IPS-NIHi11 (cell line): Measurements from ENCODE around the gene RABGAP1L.

Experiments used
- DNase-seq: peaks from one replicate; pipeline ENCODE4 v3.0.0; 2012; ENCODE audit warnings: mixed read lengths, low spot score

Gene RABGAP1L

DNA sequence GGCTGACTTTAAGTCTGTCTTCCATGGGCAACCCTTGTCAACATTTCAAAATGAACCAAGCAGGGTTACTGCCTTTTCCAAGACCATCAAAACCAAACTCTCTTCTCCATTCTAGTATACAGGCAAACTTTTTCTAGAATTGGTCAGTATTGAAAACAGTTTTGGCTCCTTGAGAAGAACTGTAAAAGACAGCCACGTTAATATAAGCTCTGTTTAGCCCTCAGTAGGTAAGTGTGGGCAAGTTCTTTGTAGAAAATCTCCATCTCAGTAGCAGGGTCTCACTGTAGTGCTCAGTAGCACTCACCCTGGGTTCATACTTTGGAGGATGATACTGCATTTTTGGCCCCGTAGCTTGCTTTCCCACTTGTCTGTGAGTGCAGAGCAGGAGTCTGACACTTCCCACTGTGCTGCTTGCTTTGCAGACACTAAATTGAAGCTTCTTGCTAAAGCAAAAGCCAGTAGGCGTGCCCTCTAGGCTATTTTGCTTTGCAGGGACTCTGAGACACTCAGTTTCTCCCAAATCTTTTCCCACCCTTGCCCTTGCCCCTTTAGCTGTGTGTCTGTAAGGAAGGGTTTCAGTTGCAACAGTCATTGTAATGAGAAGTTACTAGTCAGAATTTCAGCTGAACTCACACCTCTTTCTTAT, 806.2 kb downstream of the RABGAP1L start:
- no peak for DNase-seq

DNA sequence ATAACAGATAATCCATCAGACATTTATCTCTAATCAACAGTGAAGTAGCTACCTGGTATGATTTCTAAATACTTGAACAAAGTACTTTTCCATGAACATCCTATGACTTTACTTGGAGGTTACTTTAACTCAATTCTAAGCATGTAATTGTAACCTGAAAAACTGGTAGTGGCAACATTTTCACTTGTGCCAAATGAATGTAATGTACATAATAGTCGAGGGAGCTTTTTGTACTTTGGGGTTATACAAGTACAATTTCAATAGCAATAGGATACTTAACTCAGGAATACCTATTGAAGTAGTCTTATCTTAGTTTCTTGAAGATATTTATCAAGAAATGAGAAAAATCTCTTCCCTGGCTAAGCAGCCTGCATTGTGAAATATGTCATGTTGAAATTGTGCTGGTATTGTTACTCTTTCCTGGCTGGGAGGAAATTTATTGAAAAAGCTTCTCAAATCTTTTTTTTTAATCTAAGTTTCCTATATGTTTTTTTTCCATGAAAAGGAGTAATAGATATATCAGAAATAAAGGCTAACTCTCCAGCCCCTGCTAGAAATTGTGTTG, 806.8 kb downstream of the RABGAP1L start:
- DNase-seq = no peak

DNA sequence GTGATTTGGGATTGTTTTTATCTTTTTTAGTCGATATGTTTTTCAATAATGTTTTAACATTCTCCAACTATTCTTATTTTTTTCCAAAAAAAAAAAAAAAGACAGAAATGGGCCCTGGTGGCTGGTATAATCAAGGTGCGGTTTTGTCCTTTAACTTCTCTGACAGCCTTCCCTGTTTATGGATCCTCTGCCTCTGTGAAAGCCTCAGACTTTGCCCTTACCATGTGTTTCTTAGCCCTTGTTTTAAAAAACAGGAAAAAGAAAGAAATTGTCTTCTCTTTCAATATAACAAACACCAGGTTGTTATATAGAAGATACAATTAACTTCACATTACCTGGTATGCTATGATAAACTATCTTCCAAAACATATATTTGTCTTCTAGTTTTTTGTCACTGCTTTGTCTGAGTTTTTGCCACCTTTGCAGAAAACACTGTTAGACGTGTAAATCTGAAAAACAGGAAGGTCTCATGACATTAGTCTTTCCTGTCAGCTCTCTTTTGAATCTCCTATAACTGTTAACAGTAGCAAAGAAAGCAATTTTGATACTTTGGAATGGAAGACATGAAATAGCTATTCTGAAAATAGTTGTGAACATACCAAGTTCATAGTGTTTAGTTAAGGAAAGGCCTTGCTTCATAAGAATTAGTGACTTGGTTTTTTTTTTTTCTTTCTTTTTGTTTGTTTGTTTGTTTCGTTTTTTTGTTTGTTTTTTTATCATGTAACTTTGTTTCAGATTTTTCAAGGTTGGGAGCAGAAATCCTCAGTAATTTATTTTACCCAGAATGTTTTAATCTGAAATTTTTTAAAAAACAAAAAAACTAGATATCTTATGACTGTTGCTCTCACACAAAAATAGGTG, 808.8 kb downstream of the RABGAP1L start:
- DNase-seq = no peak

DNA sequence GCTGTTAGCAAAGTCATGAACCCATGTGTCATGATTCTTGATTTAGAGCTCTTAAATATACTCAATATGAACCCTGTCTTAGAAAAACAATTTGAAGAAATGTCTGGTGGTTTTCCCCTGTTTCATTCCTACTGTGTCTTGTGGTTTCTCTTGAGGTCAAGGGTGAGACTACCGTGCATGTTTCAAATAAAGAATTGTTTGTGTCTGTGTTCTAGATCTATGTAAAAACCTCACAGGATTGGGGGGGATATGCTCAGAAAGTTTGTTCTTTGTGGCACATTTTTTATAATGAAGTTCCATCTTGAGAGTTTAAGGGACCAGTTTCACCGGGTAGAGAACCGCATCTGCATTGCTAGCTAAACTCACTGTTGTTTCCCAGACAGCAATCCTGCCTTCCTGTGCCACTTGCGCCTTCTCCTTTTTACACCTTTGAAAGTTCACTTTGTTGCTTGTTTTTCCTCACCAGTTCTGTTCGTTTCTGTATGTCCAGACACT, 809.5 kb downstream of the RABGAP1L start:
- DNase-seq = no peak

DNA sequence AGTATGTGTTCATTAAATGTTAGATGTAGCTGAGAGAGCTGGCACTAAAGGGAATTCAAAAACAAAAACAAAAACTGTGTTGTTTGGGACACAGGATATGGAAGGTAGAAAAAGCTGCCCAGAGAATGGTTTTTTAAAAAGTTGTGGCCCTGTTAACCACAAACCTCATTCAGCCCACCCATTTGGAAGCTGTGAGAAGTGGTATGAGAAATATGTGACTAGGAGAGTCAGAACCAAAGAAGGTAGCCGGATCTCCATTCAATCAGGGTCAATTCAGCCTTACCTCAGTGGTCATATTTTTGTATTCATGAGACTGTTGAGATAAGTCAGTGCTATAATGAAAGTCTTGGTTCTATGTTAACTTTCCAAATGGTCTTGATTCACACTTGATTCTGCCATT, 810.7 kb downstream of the RABGAP1L start:
- no peak for DNase-seq

DNA sequence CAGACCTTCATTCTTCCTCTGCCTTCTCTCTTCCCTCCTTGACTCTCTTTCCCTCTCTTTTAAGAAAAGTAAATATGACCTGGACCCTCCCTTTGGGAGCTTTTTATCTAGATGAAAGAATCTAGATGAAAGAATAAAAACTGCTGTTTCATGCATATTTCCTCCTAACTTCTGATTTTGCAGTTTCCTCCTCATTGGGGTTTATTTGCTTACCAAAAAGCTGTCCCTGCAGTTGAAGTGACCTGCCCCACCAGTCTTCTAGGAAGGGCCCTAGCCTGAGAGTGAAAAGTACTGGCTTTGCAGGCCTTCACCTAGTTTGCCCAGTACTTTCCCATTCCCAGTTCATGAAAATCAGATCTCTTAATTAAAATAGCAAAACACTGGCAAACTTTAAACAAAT, 812.1 kb downstream of the RABGAP1L start:
- DNase-seq = no peak

DNA sequence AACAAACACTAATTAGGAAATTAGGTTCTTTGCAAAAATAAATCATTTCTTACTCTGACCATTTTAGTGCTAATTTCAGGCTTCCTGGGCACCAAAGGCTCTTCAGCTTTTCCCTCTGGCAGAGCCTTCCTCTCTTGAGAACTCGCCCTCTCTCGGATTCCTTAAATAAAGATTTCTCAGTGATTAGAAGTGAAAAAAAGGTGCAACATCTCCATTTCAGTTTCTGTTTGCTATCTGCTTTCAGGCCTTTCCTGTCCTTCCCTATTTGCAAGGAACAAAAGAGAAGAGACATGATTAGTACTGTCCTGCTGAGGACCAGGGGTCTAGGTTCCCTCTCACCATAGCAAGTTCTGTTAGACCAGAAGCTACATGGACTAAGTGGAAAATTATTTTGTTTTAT, 812.6 kb downstream of the RABGAP1L start:
- no peak for DNase-seq

DNA sequence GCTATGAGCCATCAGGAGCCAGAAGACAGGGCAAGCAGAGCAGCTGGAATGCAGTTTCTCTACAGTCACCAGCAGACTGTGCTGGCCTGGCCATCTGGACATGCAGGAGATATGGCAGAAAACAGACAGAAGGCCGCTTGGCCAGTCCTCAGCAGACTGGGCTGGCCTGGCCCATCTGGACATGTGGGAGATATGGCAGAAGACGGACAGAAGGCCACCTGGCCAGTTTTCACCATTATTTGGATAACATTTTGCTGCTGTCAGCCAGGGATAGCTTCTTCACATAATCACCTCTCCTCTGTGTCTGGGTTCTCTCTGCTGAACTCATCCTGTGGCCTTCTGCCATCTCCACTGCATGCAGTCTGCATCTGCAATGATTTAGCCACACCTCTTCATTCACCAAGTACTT, 815.4 kb downstream of the RABGAP1L start:
- no peak for DNase-seq

DNA sequence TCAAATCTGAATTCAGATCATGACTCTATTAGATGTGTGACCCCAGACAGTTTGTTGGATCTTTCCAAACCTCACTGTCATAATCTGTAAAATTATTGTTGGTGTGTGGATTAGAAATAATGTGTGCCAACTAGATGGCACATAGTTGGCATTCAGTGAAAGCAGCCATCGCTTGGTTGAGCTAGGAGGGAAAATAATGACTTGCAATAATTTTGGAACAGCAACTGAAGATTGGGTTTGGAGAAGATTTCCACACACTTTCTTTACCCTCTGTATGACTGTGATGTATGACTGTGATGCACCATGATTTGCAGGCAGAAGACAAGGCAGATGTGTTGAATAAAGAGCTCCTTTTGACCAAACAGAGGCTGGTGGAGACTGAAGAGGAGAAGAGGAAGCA, 816.4 kb downstream of the RABGAP1L start:
- no peak for DNase-seq

DNA sequence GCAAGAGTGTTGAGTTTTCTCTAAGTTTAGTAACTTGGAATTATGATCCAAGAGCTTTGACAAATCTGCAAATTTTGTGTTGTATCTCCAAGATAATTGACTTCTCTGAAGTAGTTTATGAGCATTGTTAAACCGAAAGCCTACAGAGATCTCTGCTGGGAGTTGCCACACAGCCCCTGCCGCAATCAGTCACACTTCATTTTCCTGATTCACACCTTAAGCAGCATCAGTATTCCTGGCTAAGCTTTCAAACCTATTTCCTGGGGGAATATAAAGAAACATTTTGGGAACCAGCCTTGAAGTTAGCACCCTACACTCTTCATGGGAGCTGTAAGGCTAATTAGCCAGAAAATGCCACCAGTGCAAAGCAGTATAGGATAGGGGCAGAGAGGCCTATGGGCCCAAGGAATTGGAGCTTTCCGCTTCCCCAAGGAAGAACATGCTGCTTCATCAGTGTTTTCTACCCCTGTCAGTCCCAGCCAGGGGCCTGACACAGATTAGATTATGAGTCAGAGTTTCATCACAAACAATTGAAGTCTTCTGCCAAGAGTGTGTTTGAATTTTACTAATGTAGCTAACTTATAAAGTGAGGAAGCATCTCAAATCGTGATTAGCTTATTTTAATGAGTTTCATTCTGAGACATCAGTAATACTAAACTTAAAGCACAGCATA, 817.3 kb downstream of the RABGAP1L start:
- DNase-seq = no peak

DNA sequence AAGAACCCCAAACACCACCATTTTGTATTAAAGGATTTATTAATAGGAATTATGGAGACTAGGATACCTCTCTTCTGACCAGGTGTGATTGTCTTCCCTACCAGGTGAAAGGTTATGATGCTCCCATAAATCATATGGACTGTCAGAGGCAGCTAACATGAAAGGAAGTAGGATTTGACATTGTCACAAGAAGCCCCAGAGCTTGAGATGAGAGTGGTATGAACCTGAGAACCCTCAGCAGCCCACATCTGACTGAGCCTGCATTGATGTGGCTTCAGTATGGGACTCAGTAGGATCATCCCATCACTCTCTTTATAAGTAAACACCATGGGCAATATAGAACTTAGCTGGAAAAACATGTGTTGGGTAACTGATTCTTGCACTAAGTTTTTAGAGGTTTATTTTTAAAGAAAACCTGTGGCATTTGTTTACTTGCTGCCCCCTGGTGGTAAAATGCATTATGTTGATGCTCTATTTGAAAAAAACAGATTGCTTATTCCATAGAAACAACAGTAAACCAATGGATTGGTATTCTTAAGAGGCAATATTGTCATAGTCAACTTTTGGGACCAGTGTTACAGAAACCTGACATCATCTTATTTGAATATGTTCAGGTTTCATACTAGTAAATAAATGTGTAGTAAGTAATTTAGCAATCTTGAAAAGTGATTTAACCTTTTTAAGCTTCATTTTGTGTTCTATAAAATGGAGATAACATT, 823.8 kb downstream of the RABGAP1L start:
- DNase-seq = peak; percentile 21

DNA sequence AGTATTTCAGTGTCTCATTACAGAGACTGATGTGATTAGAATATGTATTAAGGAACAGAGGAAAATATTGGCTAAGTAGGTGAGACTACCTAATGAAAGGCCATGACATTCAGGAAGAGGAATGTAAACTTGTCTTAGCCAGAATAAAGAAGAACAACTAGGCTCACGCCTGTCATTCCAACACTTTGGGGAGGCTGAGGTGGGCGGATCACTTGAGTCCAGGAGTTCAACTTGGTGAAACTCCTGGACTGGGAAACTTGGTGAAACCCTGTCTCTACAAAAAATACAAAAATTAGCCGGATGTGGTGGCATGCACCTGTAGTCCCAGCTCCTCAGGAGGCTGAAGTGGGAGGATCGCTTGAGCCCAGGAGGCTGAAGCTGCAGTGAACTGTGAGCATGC, 825.6 kb downstream of the RABGAP1L start:
- no peak for DNase-seq

DNA sequence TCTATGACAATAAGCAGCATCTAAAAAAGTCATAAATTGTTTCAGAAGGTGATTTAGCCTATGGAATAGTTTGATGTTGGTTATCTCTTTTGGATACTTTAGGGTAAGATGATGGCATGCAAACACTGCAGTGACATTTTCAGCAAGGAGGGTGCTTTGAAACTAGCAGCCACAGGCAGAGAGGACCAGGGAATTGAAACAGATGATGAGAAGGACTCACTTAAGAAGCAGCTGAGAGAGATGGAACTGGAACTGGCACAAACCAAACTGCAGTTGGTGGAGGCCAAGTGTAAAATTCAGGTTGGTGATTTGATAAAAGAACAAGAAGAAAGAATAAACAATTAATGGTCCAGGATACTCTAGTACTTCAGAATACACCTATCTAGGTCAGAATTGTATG, 829.2 kb downstream of the RABGAP1L start:
- no peak for DNase-seq

DNA sequence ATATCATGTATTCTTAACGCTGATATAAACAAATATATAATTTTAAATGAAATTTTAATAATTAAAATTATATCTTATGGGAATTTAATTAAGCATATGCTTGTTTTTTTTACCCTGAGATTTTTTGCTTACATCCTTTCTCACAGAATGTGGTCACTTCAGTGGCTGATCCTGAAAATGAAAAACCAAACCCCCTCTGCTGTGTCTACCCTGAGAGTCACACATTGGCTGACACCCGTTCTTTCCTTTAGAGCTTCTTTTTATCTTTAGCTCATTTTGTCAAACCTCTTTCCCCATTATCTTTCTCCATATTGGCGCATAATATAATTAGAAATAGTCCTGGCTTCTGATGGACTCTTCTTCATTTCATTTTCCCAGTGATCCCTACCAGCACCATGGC, 829.7 kb downstream of the RABGAP1L start:
- DNase-seq = no peak

DNA sequence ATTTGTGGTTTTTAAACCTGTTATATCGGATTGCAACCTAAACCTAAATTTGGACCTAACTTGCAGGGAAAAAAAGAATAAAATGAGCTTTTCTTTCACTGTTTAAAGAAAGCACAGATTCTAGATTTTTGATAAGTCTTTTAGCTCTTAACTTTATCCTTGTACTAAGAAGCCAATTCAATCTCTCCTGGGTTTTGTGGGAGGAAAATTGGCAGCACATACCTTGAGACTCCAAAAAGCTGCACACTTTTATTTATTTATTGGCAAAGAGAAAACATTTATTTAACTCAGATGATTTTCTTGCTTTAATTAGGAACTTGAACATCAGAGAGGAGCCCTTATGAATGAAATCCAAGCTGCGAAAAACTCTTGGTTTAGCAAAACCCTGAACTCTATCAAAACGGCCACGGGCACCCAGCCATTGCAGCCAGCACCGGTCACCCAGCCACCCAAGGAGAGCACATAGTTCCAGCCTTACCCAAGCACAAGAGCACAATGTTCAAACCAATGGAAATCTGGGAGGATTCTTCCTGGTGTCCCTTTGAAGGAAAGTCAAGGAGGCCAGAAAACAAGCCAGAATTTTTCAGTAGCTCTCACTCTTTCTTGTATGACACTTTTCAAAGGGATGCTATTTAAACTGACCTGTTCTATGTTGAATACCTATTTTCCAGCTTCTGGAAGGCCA, 830.4 kb downstream of the RABGAP1L start:
- DNase-seq = no peak

DNA sequence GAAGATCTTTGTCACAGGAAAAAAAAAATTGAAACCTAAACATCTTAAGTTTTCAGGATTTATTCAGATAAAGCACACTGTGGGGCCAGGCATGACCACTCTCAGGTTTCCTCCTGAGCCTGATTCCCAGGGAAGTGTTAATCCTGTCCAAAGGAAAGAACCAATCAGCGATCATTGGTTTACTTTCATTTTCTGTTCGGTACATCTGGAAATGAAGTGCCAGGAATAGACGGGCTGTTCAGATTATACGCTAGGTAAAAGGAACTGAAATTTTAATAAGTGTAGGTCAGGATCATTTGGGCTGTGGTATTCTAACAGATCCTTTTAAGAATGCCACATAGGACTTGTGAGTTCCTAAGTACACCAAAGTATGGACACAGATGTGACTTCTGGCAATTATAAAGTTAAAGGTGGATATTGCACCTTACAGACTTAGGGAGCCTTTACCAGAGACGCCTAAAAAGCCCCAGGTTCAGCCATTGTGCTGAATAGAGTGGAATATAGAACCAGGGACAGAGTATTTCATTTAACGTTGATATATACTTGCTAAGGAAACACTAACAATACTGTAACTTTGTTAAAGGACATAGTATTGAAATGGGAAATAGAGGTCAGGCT, 831.2 kb downstream of the RABGAP1L start:
- DNase-seq = no peak

DNA sequence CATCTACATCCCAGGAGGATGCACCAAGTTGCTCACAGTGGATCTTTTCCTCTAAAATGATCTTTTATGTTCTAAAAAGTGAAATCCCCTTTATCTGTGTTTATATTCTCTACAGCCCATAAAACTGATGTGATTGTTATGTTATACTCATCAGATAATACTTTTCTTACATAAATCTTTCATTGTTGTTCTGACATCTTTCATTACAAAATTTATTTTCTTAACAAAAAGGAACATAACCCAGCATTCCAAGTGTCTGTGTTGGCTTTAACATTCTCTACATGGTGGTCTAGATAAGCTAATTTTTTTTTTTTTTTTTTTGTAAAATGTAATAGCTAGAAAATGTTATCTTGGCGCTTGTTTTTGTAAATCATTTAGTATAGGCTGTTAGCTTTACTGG, 832.2 kb downstream of the RABGAP1L start:
- DNase-seq = no peak

DNA sequence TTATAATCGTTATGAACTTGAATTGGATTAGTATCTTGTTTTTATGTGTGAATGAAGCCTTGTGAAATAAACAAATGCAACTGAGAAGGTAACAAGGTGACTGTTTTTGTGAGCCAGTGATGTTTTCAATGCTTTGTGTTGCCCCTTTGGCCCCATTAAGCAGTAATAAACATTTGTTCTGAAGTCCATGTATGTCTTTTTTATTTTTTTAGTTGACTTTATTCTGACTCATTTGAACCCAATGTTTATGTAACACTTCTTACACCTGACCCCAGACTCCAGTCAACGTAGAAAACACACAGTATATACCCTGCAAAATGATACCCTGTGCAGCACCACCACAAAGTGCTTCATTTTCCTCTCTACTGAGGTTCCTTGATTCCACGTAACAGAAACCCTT, 835.8 kb downstream of the RABGAP1L start:
- no peak for DNase-seq

DNA sequence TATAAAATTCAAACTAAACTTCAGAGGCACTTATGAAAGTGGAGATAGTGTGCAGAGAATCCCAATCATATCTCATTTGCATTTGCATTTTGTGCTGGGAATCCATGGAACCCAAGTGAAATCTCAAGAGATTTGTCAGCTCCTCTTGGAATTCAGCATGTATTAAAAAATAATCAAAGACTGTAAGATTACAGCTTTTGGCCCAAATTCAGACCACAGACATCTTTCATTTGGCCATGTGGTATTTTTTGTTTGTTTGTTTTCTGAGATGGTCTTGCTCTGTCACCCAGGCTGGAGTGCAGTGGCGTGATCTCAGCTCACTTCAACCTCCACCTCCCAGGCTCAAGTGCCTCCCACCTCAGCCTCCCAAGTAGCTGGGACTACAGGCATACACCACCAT, 836.6 kb downstream of the RABGAP1L start:
- no peak for DNase-seq

DNA sequence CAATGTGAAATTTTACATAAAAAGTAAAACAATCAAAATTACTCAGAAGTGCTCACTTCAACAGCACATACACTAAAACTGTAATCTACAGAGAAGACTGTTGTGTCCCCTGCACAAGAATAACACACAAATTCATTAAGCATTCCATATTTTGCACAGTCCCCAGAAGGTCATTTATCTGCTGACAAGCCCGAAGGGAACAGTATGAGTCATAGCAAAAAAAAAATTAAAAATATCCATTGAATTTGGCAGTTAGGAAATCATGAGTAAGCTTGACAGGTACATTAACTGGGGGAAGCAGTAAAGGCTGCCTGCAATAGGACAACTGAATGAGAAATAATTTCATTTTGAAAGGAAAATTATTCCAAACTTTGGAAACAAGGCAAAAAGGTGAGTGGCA, 837.2 kb downstream of the RABGAP1L start:
- no peak for DNase-seq

DNA sequence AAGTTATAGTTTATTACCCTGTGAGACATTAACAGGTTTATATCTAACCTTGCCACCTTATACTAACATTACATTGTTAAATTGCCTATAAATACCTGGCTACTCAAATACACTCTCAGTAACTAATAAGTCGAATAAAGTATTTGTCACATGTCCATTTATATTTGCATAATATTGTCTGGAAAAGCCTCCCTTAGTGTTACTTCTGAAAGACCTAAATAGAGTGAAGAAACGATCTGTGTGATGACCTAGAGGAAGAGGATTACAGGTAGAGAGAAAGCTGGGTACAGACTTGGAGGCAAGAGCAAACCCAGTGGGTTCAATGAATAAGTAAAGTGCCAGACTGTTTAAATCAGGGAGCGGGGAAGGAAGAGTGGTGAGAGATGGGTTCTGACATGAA, 837.7 kb downstream of the RABGAP1L start:
- DNase-seq = no peak
